Heart left ventricle (tissue), 13 donors: ENCODE measurements around the gene STIMATE.

Experiments used
- CTCF ChIP-seq, 12 donors: fragments of 200-600 bp; sonication (generic) in 4 of 12; IDR thresholded peaks; one replicate each; pipeline versions ENCODE4 v1.5.0 to v1.8.0; 2018 to 2022; ENCODE audit warnings: antibody characterized with exemption in 12 of 12, mild to moderate bottlenecking in 5 of 12
- POLR2A ChIP-seq, 2 donors: fragments of 450-650 bp; IDR thresholded peaks; one replicate each; pipeline ENCODE4 v1.6.1; 2017; ENCODE audit warnings: antibody characterized with exemption in 2 of 2, mild to moderate bottlenecking in 2 of 2, moderate library complexity in 2 of 2
- donor health status: ischemic (EF 13 %, LVEDD 7.1; RV severe dilation, severe dysfunction).
- donor health status: DM: no; HTN: yes; CAD: no.
- donor health status: DM: no; HTN: no; CAD: no.
- donor health status: ischemic (EF 25% LVEDD 6.9; RV normal size, moderate dysfunction).
- donor health status: ischemic (EF 25% LVEDD 5.7; RV mildly dilated, moderate dysfunction).
- donor health status: ischemic (EF 35%, LVEDD 5.7; RV mildly dilated, moderate dysfunction).
- donor health status: nonischemic (EF 11% LVEDD 7.7; RV severe dilation, severe dysfunction).
- donor health status: DM: yes; HTN: yes; CAD: no.
- donor health status: PGD.
- donor health status: ischemic (EF 29% LVEDD 5.4; RV normal size, mild dysfunction).
- donor health status: nonischemic (EF 23%, LVEDD 6.1; RV moderate dilation, normal function).

- TF ChIP-seq POLR2A (IDR thresholded peaks at IDR 0.05) (no peak), CTCF (IDR thresholded peaks at IDR 0.05) (no peak)
Measured at GRCh38 chr3:52791366-52791765, 106.0 kb downstream of the STIMATE start.
